HG02678 (cell line): Measurements from ENCODE around the gene TMEM214.

ENCODE experiments used
- ATAC-seq: cut with Tn5 transposase; IDR thresholded peaks from one replicate; pipeline ENCODE4 v1.9.1; 2021; ENCODE audit warnings: mild to moderate bottlenecking, moderate library complexity; ENCODE audit not compliant: unreplicated experiment

The TMEM214 gene

GRCh38 chr2:27083410-27084296 lies 50.9 kb downstream of the TMEM214 start:
- ATAC-seq, result no peak

GRCh38 chr2:27084297-27085061 lies 51.7 kb downstream of the TMEM214 start:
- ATAC-seq, result no peak

GRCh38 chr2:27085062-27085672 lies 52.4 kb downstream of the TMEM214 start:
- ATAC-seq, result no peak

DNA sequence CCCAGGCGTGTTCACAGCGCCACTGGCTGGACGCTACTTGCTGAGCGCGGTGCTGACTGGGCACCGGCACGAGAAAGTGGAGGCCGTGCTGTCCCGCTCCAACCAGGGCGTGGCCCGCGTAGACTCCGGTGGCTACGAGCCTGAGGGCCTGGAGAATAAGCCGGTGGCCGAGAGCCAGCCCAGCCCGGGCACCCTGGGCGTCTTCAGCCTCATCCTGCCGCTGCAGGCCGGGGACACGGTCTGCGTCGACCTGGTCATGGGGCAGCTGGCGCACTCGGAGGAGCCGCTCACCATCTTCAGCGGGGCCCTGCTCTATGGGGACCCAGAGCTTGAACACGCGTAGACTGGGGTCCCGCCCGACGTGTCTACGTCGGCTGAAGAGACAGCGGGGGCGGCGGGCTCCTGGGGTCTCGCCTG lies 52.9 kb downstream of the TMEM214 start:
- ATAC-seq, result peak; percentile 7

- peak; percentile 82 for ATAC-seq
Observed at GRCh38 chr2:27086090-27086723, 53.4 kb downstream of the TMEM214 start.

- ATAC-seq, result no peak
Observed at GRCh38 chr2:27086724-27087593, 54.2 kb downstream of the TMEM214 start, which contains the start of gene KHK. TSS of gene KHK (plus strand) at chr2:27086772. CDS start at chr2:27087260, 488 bp downstream.

- ATAC-seq, result no peak
Observed at GRCh38 chr2:27087823-27088410, 55.2 kb downstream of the TMEM214 start.

DNA sequence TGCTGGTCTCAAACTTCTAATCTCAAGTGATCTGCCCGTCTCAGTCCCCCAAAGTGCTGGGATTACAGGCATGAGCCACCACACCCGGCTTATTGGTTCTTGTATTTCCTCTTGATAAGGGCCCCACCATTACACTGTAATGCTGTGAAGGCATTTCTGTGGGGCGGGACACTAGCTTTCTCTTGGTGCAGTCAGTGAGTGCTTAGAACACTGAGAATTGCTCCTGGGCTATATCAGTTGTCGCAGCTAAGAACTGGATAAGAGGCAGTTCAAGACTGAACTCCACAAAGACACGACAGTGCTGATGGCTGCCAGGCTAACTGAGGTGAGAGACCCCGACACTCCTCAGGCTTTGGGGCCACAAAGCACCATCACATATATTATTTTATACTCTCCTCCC lies 55.9 kb downstream of the TMEM214 start:
- no peak for ATAC-seq

DNA sequence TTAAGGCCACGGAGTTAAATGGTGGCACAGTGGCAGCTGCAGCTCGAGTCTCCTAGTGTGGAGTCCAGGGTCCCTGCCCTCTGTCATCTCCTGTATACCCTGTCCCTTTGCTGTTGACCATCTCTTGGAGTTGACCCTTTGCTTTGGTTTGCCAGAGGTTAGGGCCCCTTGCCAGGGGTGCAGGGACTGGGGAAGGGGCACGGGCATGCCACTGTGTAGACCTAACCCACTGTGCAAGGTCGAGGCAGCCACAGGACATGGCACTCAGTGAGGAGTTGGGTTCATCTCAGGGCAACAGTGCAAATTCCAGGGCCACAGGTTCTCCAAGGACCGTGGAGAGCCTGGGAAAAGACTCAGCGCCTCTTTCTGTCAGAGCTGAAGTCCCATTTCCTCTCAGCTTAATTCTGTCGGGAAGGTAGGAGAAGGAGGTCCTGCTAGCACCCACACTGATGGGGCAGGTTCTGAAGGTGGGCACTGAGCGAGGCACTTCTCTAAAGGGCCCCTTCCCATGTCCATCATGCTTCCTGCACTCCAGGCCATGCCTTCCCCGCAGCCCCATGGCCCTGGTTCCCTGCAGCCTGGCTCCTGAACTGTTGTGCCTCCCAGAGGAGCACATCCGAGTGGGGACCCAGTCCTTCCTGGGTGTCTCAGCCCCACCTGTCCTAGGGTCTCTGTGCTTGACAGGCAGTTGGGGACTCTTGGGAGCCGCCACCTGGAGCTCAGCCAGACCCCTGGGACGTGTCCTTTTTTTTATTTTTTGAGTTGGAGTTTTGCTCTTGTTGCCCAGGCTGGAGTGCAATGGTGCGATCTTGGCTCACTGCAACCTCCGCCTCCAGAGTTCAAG lies 56.6 kb downstream of the TMEM214 start:
- ATAC-seq, result no peak
